HG03342 (cell line): Measurements from ENCODE around the gene DNAH14.
"Not testable (repeated sequence)": the region's sequence is repeated elsewhere in the genome, so short reads cannot be mapped to it uniquely, and the experiment has no call there.

Source experiments
- ATAC-seq: cut with Tn5 transposase; IDR thresholded peaks from one replicate; pipeline ENCODE4 v1.9.1; 2021; ENCODE audit warnings: mild to moderate bottlenecking, moderate library complexity; ENCODE audit not compliant: unreplicated experiment

The DNAH14 gene

GRCh38 chr1:225242611-225243010 lies 313.1 kb downstream of the DNAH14 start:
- ATAC-seq, result no peak

- peak; percentile 100 for ATAC-seq
Observed at GRCh38 chr1:225250432-225250831, 321.0 kb downstream of the DNAH14 start.

- ATAC-seq, result no peak
Observed at GRCh38 chr1:225253173-225253572, 323.7 kb downstream of the DNAH14 start.

GRCh38 chr1:225253784-225254183 lies 324.3 kb downstream of the DNAH14 start:
- no peak for ATAC-seq

GRCh38 chr1:225254676-225255075 lies 325.2 kb downstream of the DNAH14 start:
- ATAC-seq, result no peak

- ATAC-seq, result no peak
Observed at GRCh38 chr1:225257081-225257480, 327.6 kb downstream of the DNAH14 start.

- ATAC-seq, result no peak
Observed at GRCh38 chr1:225258811-225259210, 329.3 kb downstream of the DNAH14 start.

- no peak for ATAC-seq
Observed at GRCh38 chr1:225259542-225259941, 330.1 kb downstream of the DNAH14 start.

- no peak for ATAC-seq
Observed at GRCh38 chr1:225260319-225260718, 330.8 kb downstream of the DNAH14 start.

- ATAC-seq, result no peak
Observed at GRCh38 chr1:225277445-225277844, 348.0 kb downstream of the DNAH14 start.

- no peak for ATAC-seq
Observed at GRCh38 chr1:225280563-225280962, 351.1 kb downstream of the DNAH14 start.

- no peak for ATAC-seq
Observed at GRCh38 chr1:225290244-225290643, 360.8 kb downstream of the DNAH14 start.

- ATAC-seq, result no peak
Observed at GRCh38 chr1:225299624-225300023, 370.1 kb downstream of the DNAH14 start.

- no peak for ATAC-seq
Observed at GRCh38 chr1:225300381-225300780, 370.9 kb downstream of the DNAH14 start.

- no peak for ATAC-seq
Observed at GRCh38 chr1:225304996-225305395, 375.5 kb downstream of the DNAH14 start.

- not testable (repeated sequence) for ATAC-seq
Observed at GRCh38 chr1:225310544-225310943, 381.1 kb downstream of the DNAH14 start.

- ATAC-seq, result peak; percentile 95
Observed at GRCh38 chr1:225318706-225319575, 389.5 kb downstream of the DNAH14 start.

GRCh38 chr1:225319871-225320270 lies 390.4 kb downstream of the DNAH14 start:
- ATAC-seq, result no peak

GRCh38 chr1:225321784-225322183 lies 392.3 kb downstream of the DNAH14 start:
- ATAC-seq, result no peak

- ATAC-seq, result no peak
Observed at GRCh38 chr1:225329041-225329440, 399.6 kb downstream of the DNAH14 start.

GRCh38 chr1:225329996-225330395 lies 400.5 kb downstream of the DNAH14 start:
- not testable (repeated sequence) for ATAC-seq

- ATAC-seq, result no peak
Observed at GRCh38 chr1:225332686-225333085, 403.2 kb downstream of the DNAH14 start.
